Neural crest cell (in vitro differentiated cells): ENCODE data around the gene PPAT. TPM values are rescaled to one million over a fixed set of nuclear protein-coding genes. Genes with fewer than 3 reads are reported as not detected.

Experiments
- DNase-seq: peaks from one replicate; pipeline ENCODE4 v3.0.0; 2021; ENCODE audit warnings: low read depth, mixed read lengths, low spot score
- H3K27ac Mint-ChIP-seq: one replicate; pipeline ENCODE4 v1.8.0; 2021; ENCODE audit warnings: mild to moderate bottlenecking, mixed read lengths; ENCODE audit not compliant: unreplicated experiment
- H3K27me3 Mint-ChIP-seq: 2 replicates; pipeline ENCODE4 v1.8.0; 2021; ENCODE audit warnings: low read depth, mild to moderate bottlenecking, mixed read lengths
- H3K36me3 Mint-ChIP-seq: 2 replicates; pipeline ENCODE4 v1.8.0; 2021; ENCODE audit warnings: low read depth, mild to moderate bottlenecking, mixed read lengths
- H3K4me1 Mint-ChIP-seq: 2 replicates; pipeline ENCODE4 v1.8.0; 2021; ENCODE audit warnings: mixed read lengths
- H3K4me3 Mint-ChIP-seq: one replicate; pipeline ENCODE4 v1.8.0; 2021; ENCODE audit warnings: mild to moderate bottlenecking, mixed read lengths
- H3K9me3 Mint-ChIP-seq: 2 replicates; pipeline ENCODE4 v1.8.0; 2021; ENCODE audit warnings: mixed read lengths
- total RNA-seq: library from RNA; stranded (reverse); gene quantifications from 2 replicates; pipeline ENCODE4 v1.2.1, GENCODE V29; 2021
- TF ChIP-seq, protein P1 (sequence below): fragments of 200-600 bp; sonication (generic); conservative IDR thresholded peaks from 2 replicates; pipeline ENCODE4 v1.5.0; 2021; ENCODE audit warnings: antibody characterized with exemption, mild to moderate bottlenecking

The PPAT gene
- total RNA-seq, 1 donor from 2014 or later, result 52.9 TPM

DNA sequence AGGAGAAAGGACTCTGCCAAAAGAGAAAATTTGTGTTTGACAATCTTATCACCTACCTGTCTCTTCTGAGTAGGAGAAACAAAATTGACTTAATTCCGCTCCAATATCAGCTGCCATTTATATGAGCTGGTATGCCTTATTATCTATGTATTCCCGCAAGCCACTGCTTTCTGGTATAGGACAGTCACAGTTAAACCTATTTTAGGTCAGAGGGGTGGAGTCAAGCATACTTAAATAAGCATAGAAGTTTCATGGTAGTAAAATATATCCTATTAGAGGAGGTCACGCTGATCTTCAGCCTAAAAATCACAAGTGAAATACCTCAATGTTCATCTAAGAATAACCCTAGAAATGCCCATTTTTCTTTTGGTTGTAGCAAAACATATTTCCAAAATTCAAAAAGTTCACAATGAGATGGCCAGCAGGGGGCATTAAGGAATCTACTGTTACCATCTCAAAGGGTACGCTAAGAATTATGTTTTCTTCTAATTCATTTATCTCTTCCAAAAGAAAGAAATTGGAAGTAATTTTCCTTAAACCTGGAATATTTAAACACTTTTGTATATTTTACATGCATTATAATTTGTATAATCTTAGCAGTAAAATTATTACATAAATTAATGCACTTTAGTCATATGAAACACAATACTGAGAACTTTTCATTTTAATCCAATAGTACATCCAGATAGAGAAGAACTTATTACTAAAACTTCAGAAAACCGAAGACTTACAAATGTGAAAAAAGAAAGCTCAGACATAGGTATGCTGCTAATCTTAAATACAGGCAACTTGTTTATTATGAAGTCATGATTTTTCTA is 10.5 kb downstream of the PPAT start:
- TF ChIP-seq, protein P1, sequence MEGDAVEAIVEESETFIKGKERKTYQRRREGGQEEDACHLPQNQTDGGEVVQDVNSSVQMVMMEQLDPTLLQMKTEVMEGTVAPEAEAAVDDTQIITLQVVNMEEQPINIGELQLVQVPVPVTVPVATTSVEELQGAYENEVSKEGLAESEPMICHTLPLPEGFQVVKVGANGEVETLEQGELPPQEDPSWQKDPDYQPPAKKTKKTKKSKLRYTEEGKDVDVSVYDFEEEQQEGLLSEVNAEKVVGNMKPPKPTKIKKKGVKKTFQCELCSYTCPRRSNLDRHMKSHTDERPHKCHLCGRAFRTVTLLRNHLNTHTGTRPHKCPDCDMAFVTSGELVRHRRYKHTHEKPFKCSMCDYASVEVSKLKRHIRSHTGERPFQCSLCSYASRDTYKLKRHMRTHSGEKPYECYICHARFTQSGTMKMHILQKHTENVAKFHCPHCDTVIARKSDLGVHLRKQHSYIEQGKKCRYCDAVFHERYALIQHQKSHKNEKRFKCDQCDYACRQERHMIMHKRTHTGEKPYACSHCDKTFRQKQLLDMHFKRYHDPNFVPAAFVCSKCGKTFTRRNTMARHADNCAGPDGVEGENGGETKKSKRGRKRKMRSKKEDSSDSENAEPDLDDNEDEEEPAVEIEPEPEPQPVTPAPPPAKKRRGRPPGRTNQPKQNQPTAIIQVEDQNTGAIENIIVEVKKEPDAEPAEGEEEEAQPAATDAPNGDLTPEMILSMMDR, result peak; percentile 77
- Mint-ChIP-seq H3K9me3 (peaks cover 4% of the 10 kb centered on the region), H3K27ac (no peak overlapping the region), H3K4me1 (peaks cover 10% of the 10 kb centered on the region), H3K4me3 (no peak overlapping the region), H3K27me3 (no peaks in the 10 kb centered on the region), H3K36me3 (peaks cover 10% of the 10 kb centered on the region)
- no peak for DNase-seq

DNA sequence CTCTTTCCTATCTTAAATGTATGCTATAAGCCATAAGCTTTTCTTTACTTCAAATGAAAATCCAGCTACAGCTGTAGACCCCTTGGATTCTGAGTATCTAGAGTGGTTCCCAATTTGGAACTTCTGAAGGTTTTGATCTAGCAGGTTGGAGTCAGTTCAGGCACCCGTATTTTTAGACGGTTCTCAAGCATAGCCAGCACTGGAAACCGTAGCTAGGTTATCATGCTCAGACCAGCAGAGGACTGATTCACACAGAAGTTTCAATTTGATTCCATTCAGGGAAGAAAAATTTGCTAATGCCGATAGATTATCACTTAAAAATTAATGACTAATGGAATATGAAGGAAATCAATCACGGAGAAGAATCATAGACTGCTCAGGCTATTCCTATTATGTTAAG is 11.2 kb downstream of the PPAT start:
- no peaks in the 10 kb centered on the region for H3K27me3 Mint-ChIP-seq
- H3K4me1 Mint-ChIP-seq, result peaks cover 10% of the 10 kb centered on the region
- TF ChIP-seq, protein P1, result no peak
- H3K4me3 Mint-ChIP-seq, result no peak overlapping the region
- peaks cover 10% of the 10 kb centered on the region for H3K36me3 Mint-ChIP-seq
- H3K9me3 Mint-ChIP-seq, result peaks cover 4% of the 10 kb centered on the region
- no peak for DNase-seq
- H3K27ac Mint-ChIP-seq, result no peak overlapping the region

DNA sequence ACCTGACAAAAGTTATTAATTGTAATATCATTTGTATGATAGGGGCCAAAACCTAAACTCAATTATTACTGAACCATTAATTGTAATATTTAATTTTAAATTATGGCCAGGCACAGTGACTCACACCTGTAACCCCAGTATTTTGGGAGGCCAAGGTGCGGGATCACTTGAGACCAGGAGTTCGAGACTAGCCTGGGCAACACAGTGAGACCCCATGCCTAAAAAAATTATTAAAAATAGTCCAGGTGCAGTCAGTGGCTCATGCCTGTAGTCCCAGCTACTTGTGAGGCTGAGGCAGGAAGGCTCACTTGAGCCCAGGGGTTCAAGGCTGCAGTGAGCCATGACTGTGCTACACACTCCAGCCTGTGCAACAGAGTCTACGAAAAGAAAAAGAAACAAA is 18.0 kb downstream of the PPAT start:
- Mint-ChIP-seq H3K4me3 (no peak overlapping the region), H3K27me3 (no peaks in the 10 kb centered on the region), H3K27ac (no peak overlapping the region), H3K4me1 (peaks cover 2% of the 10 kb centered on the region), H3K9me3 (no peaks in the 10 kb centered on the region), H3K36me3 (peaks cover 3% of the 10 kb centered on the region)
- no peak for DNase-seq
- TF ChIP-seq, protein P1, result no peak

DNA sequence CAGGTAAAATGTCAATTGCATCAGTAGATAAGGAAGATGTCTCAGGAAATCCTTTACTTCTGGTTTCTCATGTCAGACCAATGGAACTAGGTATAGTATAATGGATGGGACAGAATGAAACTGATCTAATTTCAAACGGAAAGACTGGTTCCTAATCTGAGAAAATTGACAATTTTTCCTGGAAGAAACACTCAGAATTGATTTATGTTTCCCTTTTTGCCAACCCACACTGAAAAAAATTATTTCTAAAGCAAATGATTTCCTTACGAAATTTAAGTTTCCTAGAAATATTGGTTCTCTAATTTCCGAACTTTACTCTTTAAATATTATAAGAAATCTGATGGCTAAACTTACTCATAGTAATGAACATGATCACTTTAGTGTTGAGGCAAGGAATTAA is 19.1 kb downstream of the PPAT start:
- no peaks in the 10 kb centered on the region for H3K27me3 Mint-ChIP-seq
- H3K27ac Mint-ChIP-seq, result no peak overlapping the region
- no peak overlapping the region for H3K4me3 Mint-ChIP-seq
- DNase-seq, result no peak
- H3K4me1 Mint-ChIP-seq, result peaks cover 7% of the 10 kb centered on the region
- TF ChIP-seq, protein P1, result no peak
- H3K36me3 Mint-ChIP-seq, result no peaks in the 10 kb centered on the region
- no peaks in the 10 kb centered on the region for H3K9me3 Mint-ChIP-seq

DNA sequence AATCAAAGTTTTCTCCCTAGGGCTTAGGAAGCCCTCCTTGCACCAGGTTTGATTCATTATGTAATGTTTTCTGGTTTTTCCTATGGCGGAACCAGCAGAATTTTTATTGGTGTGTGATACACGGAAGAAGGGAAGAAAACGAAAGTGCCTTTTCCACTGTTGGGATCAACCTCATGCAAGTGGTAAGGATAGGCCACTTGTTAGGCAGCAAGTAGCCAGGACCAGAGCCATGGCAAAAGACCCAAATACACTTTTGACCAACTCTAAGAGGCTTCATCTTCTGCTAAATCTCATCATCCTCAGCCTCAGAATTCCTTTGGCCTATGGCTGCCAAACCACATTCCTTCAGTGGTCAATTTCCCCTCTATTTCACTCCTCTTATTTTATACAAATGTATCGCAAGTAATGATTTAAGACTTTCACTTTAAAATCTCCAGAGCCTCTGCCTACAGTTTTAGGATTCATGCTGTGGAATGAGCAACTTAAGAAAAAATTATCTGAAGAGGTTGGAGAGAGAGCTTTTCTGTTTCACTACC is 21.2 kb downstream of the PPAT start:
- H3K36me3 Mint-ChIP-seq, result no peaks in the 10 kb centered on the region
- H3K27me3 Mint-ChIP-seq, result no peaks in the 10 kb centered on the region
- no peak for DNase-seq
- no peak overlapping the region for H3K27ac Mint-ChIP-seq
- no peak overlapping the region for H3K4me3 Mint-ChIP-seq
- H3K9me3 Mint-ChIP-seq, result no peaks in the 10 kb centered on the region
- H3K4me1 Mint-ChIP-seq, result peaks cover 23% of the 10 kb centered on the region
- TF ChIP-seq, protein P1, result no peak
